ENCODE results near the gene SCRN1.

- TF ChIP-seq CTCF (conservative IDR thresholded peaks at IDR 0.05 in 1 of 2, IDR thresholded peaks at IDR 0.05 in 1 of 2; ENCODE audit: low read depth in 1 of 2, low read length in 2 of 2): no peak
- no peak for TF ChIP-seq EZH2 (IDR thresholded peaks at IDR 0.05; ENCODE audit: low read length, missing control alignments)
Measured at GRCh38 chr7:29890251-29890650, 99.3 kb downstream of the SCRN1 start.

Data from fibroblast of lung (primary cell).